ENCODE measurements around the gene ANKRD27.

GRCh38 chr19:32646556-32646955 lies 28.4 kb downstream of the ANKRD27 start:
- TF ChIP-seq POLR2A (IDR thresholded peaks at IDR 0.05; ENCODE audit: low read depth, low read length) (no peak), EZH2 (IDR thresholded peaks at IDR 0.05; ENCODE audit: borderline replicate concordance, control insufficient read depth, low read depth, low read length) (no peak), TARDBP (IDR thresholded peaks at IDR 0.05; ENCODE audit: borderline replicate concordance) (no peak), JUND (IDR thresholded peaks at IDR 0.05; ENCODE audit: low read depth, low read length) (no peak), HCFC1 (IDR thresholded peaks at IDR 0.05; ENCODE audit: low read length) (no peak), CTCF (IDR thresholded peaks at IDR 0.05 in 2 of 3, conservative IDR thresholded peaks at IDR 0.05 in 1 of 3; ENCODE audit: control insufficient read depth in 2 of 3, extremely low read depth in 1 of 3, insufficient read depth in 1 of 3, low read depth in 3 of 3, low read length in 3 of 3) (no peak)
- TF ChIP-seq, protein P1, sequence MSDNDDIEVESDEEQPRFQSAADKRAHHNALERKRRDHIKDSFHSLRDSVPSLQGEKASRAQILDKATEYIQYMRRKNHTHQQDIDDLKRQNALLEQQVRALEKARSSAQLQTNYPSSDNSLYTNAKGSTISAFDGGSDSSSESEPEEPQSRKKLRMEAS (IDR thresholded peaks at IDR 0.05; ENCODE audit: low read depth, low read length) = no peak

Data from GM12878 (cell line).